Measurements from ENCODE around the gene PLEKHH1.

PLEKHH1 gene

GRCh38 chr14:67562025-67562775 is 29.1 kb downstream of the PLEKHH1 start:
- DNase-seq (ENCODE audit: low read depth in 2 of 2) = no peak

- DNase-seq (ENCODE audit: low read depth in 2 of 2) = no peak
Observed at GRCh38 chr14:67562776-67563150, 29.7 kb downstream of the PLEKHH1 start.

GRCh38 chr14:67564236-67564635 is 31.1 kb downstream of the PLEKHH1 start:
- no peak for DNase-seq (ENCODE audit: low read depth in 2 of 2)

- DNase-seq (ENCODE audit: low read depth in 2 of 2) = no peak
Observed at GRCh38 chr14:67566908-67567307, 33.8 kb downstream of the PLEKHH1 start.

GRCh38 chr14:67567654-67568053 is 34.6 kb downstream of the PLEKHH1 start:
- DNase-seq (ENCODE audit: low read depth in 2 of 2) = no peak

- no peak for DNase-seq (ENCODE audit: low read depth in 2 of 2)
Observed at GRCh38 chr14:67569011-67569650, 36.0 kb downstream of the PLEKHH1 start.

- no peak for DNase-seq (ENCODE audit: low read depth in 2 of 2)
Observed at GRCh38 chr14:67569651-67570290, 36.7 kb downstream of the PLEKHH1 start.

GRCh38 chr14:67570453-67570852 is 37.4 kb downstream of the PLEKHH1 start:
- no peak for DNase-seq (ENCODE audit: low read depth in 2 of 2)

GRCh38 chr14:67571275-67571990 is 38.3 kb downstream of the PLEKHH1 start:
- peak; percentile 30 to 34 for DNase-seq (ENCODE audit: low read depth in 2 of 2)

GRCh38 chr14:67571991-67572323 is 38.9 kb downstream of the PLEKHH1 start:
- no peak for DNase-seq (ENCODE audit: low read depth in 2 of 2)

GRCh38 chr14:67572608-67573007 is 39.5 kb downstream of the PLEKHH1 start:
- DNase-seq (ENCODE audit: low read depth in 2 of 2) = no peak

- DNase-seq (ENCODE audit: low read depth in 2 of 2) = no peak
Observed at GRCh38 chr14:67573228-67574010, 40.3 kb downstream of the PLEKHH1 start.

GRCh38 chr14:67574156-67574555 is 41.1 kb downstream of the PLEKHH1 start:
- no peak for DNase-seq (ENCODE audit: low read depth in 2 of 2)

GRCh38 chr14:67574806-67575205 is 41.7 kb downstream of the PLEKHH1 start:
- DNase-seq (ENCODE audit: low read depth in 2 of 2) = no peak

- no peak for DNase-seq (ENCODE audit: low read depth in 2 of 2)
Observed at GRCh38 chr14:67575684-67576083, 42.6 kb downstream of the PLEKHH1 start.

- no peak for DNase-seq (ENCODE audit: low read depth in 2 of 2)
Observed at GRCh38 chr14:67576216-67576955, 43.3 kb downstream of the PLEKHH1 start.

GRCh38 chr14:67577181-67577808 is 44.2 kb downstream of the PLEKHH1 start:
- DNase-seq (ENCODE audit: low read depth in 2 of 2) = no peak

- no peak for DNase-seq (ENCODE audit: low read depth in 2 of 2)
Observed at GRCh38 chr14:67577909-67578749, 45.0 kb downstream of the PLEKHH1 start.

- DNase-seq (ENCODE audit: low read depth in 2 of 2) = no peak
Observed at GRCh38 chr14:67579040-67579439, 46.0 kb downstream of the PLEKHH1 start.

GRCh38 chr14:67579636-67580035 is 46.5 kb downstream of the PLEKHH1 start:
- DNase-seq (ENCODE audit: low read depth in 2 of 2) = no peak
